GM20000 (cell line): ENCODE results near the gene NEURL1.
"Not testable (repeated sequence)": the region's sequence is repeated elsewhere in the genome, so short reads cannot be mapped to it uniquely, and the experiment has no call there.

Experiments used
- DNase-seq: peaks from one replicate; pipeline ENCODE4 v3.0.0; 2012; ENCODE audit warnings: low spot score
- CTCF ChIP-seq: IDR thresholded peaks from 2 replicates; pipeline ENCODE4 v1.5.1; 2012; ENCODE audit warnings: mild to moderate bottlenecking, control low read depth; ENCODE audit errors: extremely low read depth, missing control alignments

Gene NEURL1

GRCh38 chr10:103512591-103513379 is 19.3 kb downstream of the NEURL1 start:
- no peak for TF ChIP-seq CTCF
- DNase-seq = no peak

GRCh38 chr10:103513380-103514060 is 20.0 kb downstream of the NEURL1 start:
- no peak for TF ChIP-seq CTCF
- DNase-seq = no peak

- no peak for TF ChIP-seq CTCF
- no peak for DNase-seq
Observed at GRCh38 chr10:103514244-103514643, 20.7 kb downstream of the NEURL1 start.

- peak; percentile 7 for DNase-seq
- TF ChIP-seq CTCF = no peak
Observed at GRCh38 chr10:103517234-103518085, 24.0 kb downstream of the NEURL1 start.

GRCh38 chr10:103519798-103520197 is 26.3 kb downstream of the NEURL1 start:
- no peak for DNase-seq
- no peak for TF ChIP-seq CTCF

- not testable (repeated sequence) for DNase-seq
Observed at GRCh38 chr10:103522006-103522405, 28.5 kb downstream of the NEURL1 start.

GRCh38 chr10:103523683-103524082 is 30.2 kb downstream of the NEURL1 start:
- no peak for DNase-seq
- TF ChIP-seq CTCF = no peak
